Measurements from ENCODE around the gene ARHGAP15. TPM values are rescaled to one million over a fixed set of nuclear protein-coding genes. Genes with fewer than 3 reads are reported as not detected.

The ARHGAP15 gene
- total RNA-seq, 1 experiment from 2014 or later, result not detected

DNA sequence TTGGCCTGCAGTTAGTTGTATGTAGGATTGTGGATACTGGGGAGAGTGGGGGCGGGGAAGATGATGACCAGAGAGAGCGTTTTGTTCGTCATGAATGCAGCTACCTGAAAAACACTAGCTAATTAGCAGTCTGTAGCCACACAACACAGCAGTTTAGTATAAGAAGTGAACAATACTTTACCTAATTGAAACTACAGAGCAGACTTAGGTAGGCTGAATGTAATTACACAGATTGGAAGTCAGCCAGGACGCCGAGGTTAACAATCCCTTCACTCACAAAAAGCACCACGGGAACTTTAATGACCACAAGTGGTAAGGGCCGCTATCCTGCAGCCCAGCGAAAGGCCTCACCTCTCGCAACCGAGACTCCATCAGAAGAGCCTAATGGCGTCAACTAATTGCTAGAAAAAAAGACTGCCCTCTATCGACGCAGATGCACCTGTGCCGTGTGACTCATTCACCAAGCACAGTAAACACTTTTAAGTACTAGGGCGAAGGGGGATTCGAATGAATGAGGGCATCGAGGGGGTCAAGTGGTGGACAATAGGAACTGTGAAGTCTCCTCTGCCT, 591.0 kb downstream of the ARHGAP15 start:
- no peak for TF ChIP-seq EZH2 (IDR thresholded peaks at IDR 0.05; ENCODE audit: low read depth)
- TF ChIP-seq, protein P1, sequence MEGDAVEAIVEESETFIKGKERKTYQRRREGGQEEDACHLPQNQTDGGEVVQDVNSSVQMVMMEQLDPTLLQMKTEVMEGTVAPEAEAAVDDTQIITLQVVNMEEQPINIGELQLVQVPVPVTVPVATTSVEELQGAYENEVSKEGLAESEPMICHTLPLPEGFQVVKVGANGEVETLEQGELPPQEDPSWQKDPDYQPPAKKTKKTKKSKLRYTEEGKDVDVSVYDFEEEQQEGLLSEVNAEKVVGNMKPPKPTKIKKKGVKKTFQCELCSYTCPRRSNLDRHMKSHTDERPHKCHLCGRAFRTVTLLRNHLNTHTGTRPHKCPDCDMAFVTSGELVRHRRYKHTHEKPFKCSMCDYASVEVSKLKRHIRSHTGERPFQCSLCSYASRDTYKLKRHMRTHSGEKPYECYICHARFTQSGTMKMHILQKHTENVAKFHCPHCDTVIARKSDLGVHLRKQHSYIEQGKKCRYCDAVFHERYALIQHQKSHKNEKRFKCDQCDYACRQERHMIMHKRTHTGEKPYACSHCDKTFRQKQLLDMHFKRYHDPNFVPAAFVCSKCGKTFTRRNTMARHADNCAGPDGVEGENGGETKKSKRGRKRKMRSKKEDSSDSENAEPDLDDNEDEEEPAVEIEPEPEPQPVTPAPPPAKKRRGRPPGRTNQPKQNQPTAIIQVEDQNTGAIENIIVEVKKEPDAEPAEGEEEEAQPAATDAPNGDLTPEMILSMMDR (conservative IDR thresholded peaks at IDR 0.05), result 0 out of 2 replicates have a peak, but pooled peaks have one; percentile 31
- Histone ChIP-seq H3K9me3 (ENCODE audit: insufficient read depth, low read depth) (no peaks in the 10 kb centered on the region), H3K9me2 (ENCODE audit: insufficient read depth) (no peaks in the 10 kb centered on the region), H3K4me1 (replicated peaks; ENCODE audit: insufficient read depth) (no peaks in the 10 kb centered on the region), H2AFZ (no peak overlapping the region), H4K20me1 (ENCODE audit: insufficient read depth) (no peaks in the 10 kb centered on the region), H3K36me3 (ENCODE audit: low read depth) (no peaks in the 10 kb centered on the region), H3K27ac (no peak overlapping the region), H3K4me2 (no peak overlapping the region; the same call in 1 of the 2 replicates), H3K27me3 (ENCODE audit: insufficient read depth, low read depth) (no peaks in the 10 kb centered on the region), H3F3A (ENCODE audit: insufficient read depth, low read depth) (no peaks in the 10 kb centered on the region), H3K4me3 (no peak overlapping the region), H3K79me2 (ENCODE audit: low read depth) (no peaks in the 10 kb centered on the region)
- ChIA-PET CTCF (no interaction called here), POLR2A (ENCODE audit: unreplicated experiment) (no interaction called here)
- BruUV-seq (replicated peaks), result no TSS peak
- no peak for DNase-seq
- intact Hi-C loops (cut with micrococcal nuclease; ENCODE audit: unreplicated experiment), result no loop called here

DNA sequence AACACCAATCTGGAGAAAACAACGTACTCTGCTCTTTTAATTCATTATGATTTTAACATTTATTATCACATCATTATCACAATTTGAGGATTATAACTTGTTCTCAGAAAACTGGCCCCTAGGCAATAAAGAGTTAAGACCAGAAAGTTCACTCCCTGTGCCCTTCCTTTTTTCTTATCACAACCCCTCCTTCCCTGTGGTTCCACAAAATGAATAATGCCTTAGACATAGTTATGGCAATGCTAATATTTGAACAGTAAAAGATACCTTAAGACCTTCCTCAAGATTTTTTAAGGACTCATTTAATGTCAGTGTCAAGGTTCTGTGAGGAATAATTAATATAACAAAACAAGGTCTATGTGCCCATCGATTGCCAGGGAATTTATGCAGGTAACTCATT, 596.2 kb downstream of the ARHGAP15 start:
- intact Hi-C loops (cut with micrococcal nuclease; ENCODE audit: unreplicated experiment), result no loop called here
- H3K4me2 ChIP-seq, result no peak overlapping the region
- H3K36me3 ChIP-seq (ENCODE audit: low read depth), result no peaks in the 10 kb centered on the region
- no peaks in the 10 kb centered on the region for H3K9me3 ChIP-seq (ENCODE audit: insufficient read depth, low read depth)
- H3K9me2 ChIP-seq (ENCODE audit: insufficient read depth), result no peaks in the 10 kb centered on the region
- ChIA-PET CTCF (no interaction called here), POLR2A (ENCODE audit: unreplicated experiment) (no interaction called here)
- H3K27me3 ChIP-seq (ENCODE audit: insufficient read depth, low read depth), result no peaks in the 10 kb centered on the region
- no TSS peak for BruUV-seq (replicated peaks)
- H2AFZ ChIP-seq, result no peak overlapping the region
- no peak overlapping the region for H3K4me3 ChIP-seq
- no peaks in the 10 kb centered on the region for H3K79me2 ChIP-seq (ENCODE audit: low read depth)
- H4K20me1 ChIP-seq (ENCODE audit: insufficient read depth), result no peaks in the 10 kb centered on the region
- H3K4me1 ChIP-seq (replicated peaks; ENCODE audit: insufficient read depth), result no peaks in the 10 kb centered on the region
- DNase-seq, result no peak
- H3F3A ChIP-seq (ENCODE audit: insufficient read depth, low read depth), result no peaks in the 10 kb centered on the region
- no peak overlapping the region for H3K27ac ChIP-seq
- TF ChIP-seq EZH2 (IDR thresholded peaks at IDR 0.05; ENCODE audit: low read depth), result no peak
- TF ChIP-seq, protein P1 (conservative IDR thresholded peaks at IDR 0.05), result no peak

DNA sequence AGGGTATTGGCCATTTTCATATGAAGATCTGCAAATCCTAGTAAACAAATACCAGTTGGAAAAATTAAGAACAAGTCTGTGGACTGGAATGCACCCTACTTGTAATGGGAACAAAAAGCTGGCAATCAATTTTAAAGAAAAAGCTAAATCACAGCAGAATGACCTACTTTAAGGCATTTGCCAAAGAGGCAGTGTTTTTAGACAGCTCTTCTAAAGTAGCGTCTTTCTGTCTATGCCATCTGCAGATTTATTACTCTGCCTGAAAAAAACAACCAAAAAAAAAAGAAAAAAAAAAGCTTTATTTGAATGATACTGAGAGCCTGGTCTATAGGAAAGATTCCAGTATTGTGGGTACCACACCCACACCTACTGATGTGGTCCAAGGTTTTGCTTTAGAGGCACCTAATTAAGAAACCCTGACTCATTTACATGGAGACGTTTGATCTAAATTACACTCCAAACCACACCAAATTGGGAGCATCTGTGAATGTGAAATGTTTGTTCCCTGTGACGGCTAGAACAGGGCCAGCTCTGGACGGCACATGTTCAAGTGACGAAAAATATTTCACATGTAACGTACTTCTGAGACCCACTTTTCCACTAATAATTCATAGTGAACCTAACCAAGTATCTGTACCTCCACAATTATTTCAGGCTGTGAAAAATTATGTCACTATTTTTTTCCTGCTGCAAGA, 597.1 kb downstream of the ARHGAP15 start:
- DNase-seq, result no peak
- Histone ChIP-seq H2AFZ (no peak overlapping the region), H3K4me1 (replicated peaks; ENCODE audit: insufficient read depth) (no peaks in the 10 kb centered on the region), H3K4me2 (no peak overlapping the region), H3K36me3 (ENCODE audit: low read depth) (no peaks in the 10 kb centered on the region), H3K79me2 (ENCODE audit: low read depth) (no peaks in the 10 kb centered on the region), H3K9me3 (ENCODE audit: insufficient read depth, low read depth) (no peaks in the 10 kb centered on the region), H3K27ac (no peak overlapping the region), H3K27me3 (ENCODE audit: insufficient read depth, low read depth) (no peaks in the 10 kb centered on the region), H3K9me2 (ENCODE audit: insufficient read depth) (no peaks in the 10 kb centered on the region), H4K20me1 (ENCODE audit: insufficient read depth) (no peaks in the 10 kb centered on the region), H3F3A (ENCODE audit: insufficient read depth, low read depth) (no peaks in the 10 kb centered on the region), H3K4me3 (no peak overlapping the region)
- no peak for TF ChIP-seq EZH2 (IDR thresholded peaks at IDR 0.05; ENCODE audit: low read depth)
- TF ChIP-seq, protein P1 (conservative IDR thresholded peaks at IDR 0.05), result no peak
- POLR2A ChIA-PET (ENCODE audit: unreplicated experiment), result no interaction called here
- intact Hi-C loops (cut with micrococcal nuclease; ENCODE audit: unreplicated experiment), result no loop called here
- BruUV-seq (replicated peaks), result no TSS peak
- CTCF ChIA-PET, result no interaction called here
